Activated naive CD8-positive, alpha-beta T cell treated with anti-CD3 and anti-CD28 coated beads, Interleukin-2, amount 50 U/mL, for 24 hours (primary cell): ENCODE measurements around the gene APBA2.

Experiments
- ATAC-seq: fragments of 150-1000 bp; cut with Tn5 transposase; one replicate; pipeline ENCODE4 v1.10.0; 2021
- DNase-seq: peaks from one replicate; pipeline ENCODE4 v3.0.0; 2021
- H3K27ac Mint-ChIP-seq: one replicate; pipeline ENCODE4 v1.8.0; 2021; ENCODE audit warnings: mild to moderate bottlenecking, mixed read lengths
- H3K27me3 Mint-ChIP-seq: one replicate; pipeline ENCODE4 v1.8.0; 2021; ENCODE audit warnings: mixed read lengths
- H3K36me3 Mint-ChIP-seq: one replicate; pipeline ENCODE4 v1.8.0; 2021; ENCODE audit warnings: low read depth, mixed read lengths
- H3K4me1 Mint-ChIP-seq: one replicate; pipeline ENCODE4 v1.8.0; 2021; ENCODE audit warnings: mixed read lengths
- H3K4me3 Mint-ChIP-seq: one replicate; pipeline ENCODE4 v1.8.0; 2021; ENCODE audit warnings: mild to moderate bottlenecking, moderate library complexity, mixed read lengths
- H3K9me3 Mint-ChIP-seq: one replicate; pipeline ENCODE4 v1.8.0; 2021; ENCODE audit warnings: mixed read lengths

Gene APBA2

GRCh38 chr15:29113336-29114220 lies 227.8 kb downstream of the APBA2 start:
- H3K27ac Mint-ChIP-seq = no peak overlapping the region

GRCh38 chr15:29114221-29115092 lies 228.7 kb downstream of the APBA2 start:
- Mint-ChIP-seq H3K4me1 (peaks cover 9% of the 10 kb centered on the region), H3K9me3 (no peaks in the 10 kb centered on the region), H3K4me3 (peak overlapping the region; percentile 33), H3K36me3 (no peaks in the 10 kb centered on the region), H3K27me3 (peaks cover 2% of the 10 kb centered on the region), H3K27ac (no peak overlapping the region)
- ATAC-seq = no peak
- no peak for DNase-seq

More at GRCh38 chr15:29113336-29114220, 227.8 kb downstream of the APBA2 start:
- Mint-ChIP-seq H3K36me3 (no peaks in the 10 kb centered on the region), H3K4me1 (peaks cover 9% of the 10 kb centered on the region), H3K9me3 (no peaks in the 10 kb centered on the region), H3K27me3 (peaks cover 2% of the 10 kb centered on the region), H3K4me3 (no peak overlapping the region)
- DNase-seq = no peak
- ATAC-seq = no peak

GRCh38 chr15:29115093-29115991 lies 229.6 kb downstream of the APBA2 start:
- H3K4me3 Mint-ChIP-seq = no peak overlapping the region
- no peaks in the 10 kb centered on the region for H3K9me3 Mint-ChIP-seq
- no peaks in the 10 kb centered on the region for H3K36me3 Mint-ChIP-seq
- H3K27me3 Mint-ChIP-seq = peaks cover 2% of the 10 kb centered on the region
- ATAC-seq = no peak
- H3K4me1 Mint-ChIP-seq = peaks cover 9% of the 10 kb centered on the region
- H3K27ac Mint-ChIP-seq = no peak overlapping the region
- DNase-seq = peak; percentile 24

DNA sequence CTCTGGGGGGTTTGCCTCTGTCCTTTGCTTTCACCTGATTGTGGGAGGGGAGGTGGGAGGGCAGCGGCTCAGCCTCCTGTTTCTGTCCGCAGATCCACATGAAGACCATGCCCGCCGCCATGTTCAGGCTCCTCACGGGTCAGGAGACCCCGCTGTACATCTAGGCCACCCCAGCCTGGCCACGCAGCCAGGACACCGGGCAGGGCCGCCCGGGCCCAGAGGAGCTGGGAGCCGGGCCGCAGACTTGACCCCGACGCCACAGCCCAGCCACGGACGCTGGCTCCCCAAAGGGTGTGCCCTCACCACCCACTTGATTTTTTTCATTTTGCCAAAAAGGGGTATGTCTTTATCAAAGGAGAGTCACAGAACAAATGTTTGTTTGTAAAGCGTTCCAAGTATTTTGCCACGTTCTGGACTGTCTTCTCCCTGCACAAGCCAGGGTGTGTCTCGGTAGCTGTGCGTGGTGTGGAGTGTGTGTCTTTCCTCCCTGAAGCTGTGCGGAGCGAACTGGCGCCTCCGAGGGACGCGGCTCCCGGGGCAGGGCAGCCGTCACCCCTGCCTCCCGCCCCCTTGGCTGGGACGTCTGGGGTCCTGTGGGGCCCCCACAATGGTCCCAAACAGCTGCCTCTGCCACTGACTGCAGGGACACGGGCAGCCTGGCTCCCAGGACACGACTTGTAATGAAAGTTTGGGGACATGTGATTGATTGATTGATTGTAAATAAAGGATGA lies 231.4 kb downstream of the APBA2 start:
- ATAC-seq (no peak), DNase-seq (no peak)
- peaks cover 9% of the 10 kb centered on the region for H3K4me1 Mint-ChIP-seq
- peaks cover 2% of the 10 kb centered on the region for H3K27me3 Mint-ChIP-seq
- H3K9me3 Mint-ChIP-seq = no peaks in the 10 kb centered on the region
- no peak overlapping the region for H3K4me3 Mint-ChIP-seq
- H3K36me3 Mint-ChIP-seq = no peaks in the 10 kb centered on the region
- no peak overlapping the region for H3K27ac Mint-ChIP-seq

- H3K4me1 Mint-ChIP-seq = peaks cover 9% of the 10 kb centered on the region
- DNase-seq = no peak
- no peaks in the 10 kb centered on the region for H3K36me3 Mint-ChIP-seq
- no peak for ATAC-seq
- H3K4me3 Mint-ChIP-seq = no peak overlapping the region
- no peaks in the 10 kb centered on the region for H3K9me3 Mint-ChIP-seq
- H3K27me3 Mint-ChIP-seq = peaks cover 2% of the 10 kb centered on the region
- no peak overlapping the region for H3K27ac Mint-ChIP-seq
These were observed 232.0 kb downstream of the APBA2 start for GRCh38 chr15:29117778-29118177.

DNA sequence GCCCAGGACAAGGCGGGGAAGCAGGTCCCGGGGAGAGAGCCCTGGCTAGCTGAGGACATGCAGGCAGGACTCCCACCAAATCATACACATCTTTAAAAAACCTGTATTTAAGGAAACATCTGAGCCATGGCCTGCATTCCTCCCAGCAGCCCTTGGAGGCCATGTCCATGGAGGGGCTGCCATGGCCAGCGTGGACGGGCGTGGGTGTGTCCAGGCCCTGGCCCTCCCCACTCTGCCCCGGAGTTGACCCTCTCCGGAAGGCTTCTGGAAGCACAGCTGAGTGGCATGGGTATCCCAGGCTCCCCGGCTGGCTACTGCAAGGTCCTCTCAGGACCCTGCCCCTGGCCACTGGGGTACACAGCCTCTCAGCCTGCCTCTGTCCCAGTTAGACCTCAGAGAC lies 234.1 kb downstream of the APBA2 start:
- H3K36me3 Mint-ChIP-seq = no peaks in the 10 kb centered on the region
- no peak overlapping the region for H3K4me3 Mint-ChIP-seq
- H3K9me3 Mint-ChIP-seq = no peaks in the 10 kb centered on the region
- peaks cover under 1% of the 10 kb centered on the region for H3K4me1 Mint-ChIP-seq
- ATAC-seq = no peak
- H3K27ac Mint-ChIP-seq = no peak overlapping the region
- no peaks in the 10 kb centered on the region for H3K27me3 Mint-ChIP-seq
- no peak for DNase-seq

GRCh38 chr15:29120593-29121368 lies 235.0 kb downstream of the APBA2 start:
- DNase-seq (no peak), ATAC-seq (no peak)
- H3K27ac Mint-ChIP-seq = no peak overlapping the region
- no peaks in the 10 kb centered on the region for H3K4me1 Mint-ChIP-seq
- no peaks in the 10 kb centered on the region for H3K36me3 Mint-ChIP-seq
- H3K27me3 Mint-ChIP-seq = no peaks in the 10 kb centered on the region
- no peak overlapping the region for H3K4me3 Mint-ChIP-seq
- H3K9me3 Mint-ChIP-seq = no peaks in the 10 kb centered on the region

DNA sequence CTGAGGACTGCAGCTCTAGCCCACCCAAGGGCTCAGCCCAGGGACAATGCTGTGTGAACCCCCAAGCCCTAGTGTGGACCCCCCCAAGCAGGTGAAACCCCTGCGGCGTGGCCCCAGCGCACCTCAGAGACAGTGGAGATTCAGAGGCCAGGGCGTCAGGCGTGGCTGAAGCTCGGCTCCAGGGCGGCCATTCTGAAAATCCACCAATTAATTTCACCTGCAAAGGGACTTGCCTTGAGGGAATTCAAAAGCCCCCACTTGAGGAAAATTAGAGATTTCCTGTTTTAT lies 235.5 kb downstream of the APBA2 start:
- no peaks in the 10 kb centered on the region for H3K36me3 Mint-ChIP-seq
- H3K27ac Mint-ChIP-seq = no peak overlapping the region
- H3K4me3 Mint-ChIP-seq = no peak overlapping the region
- no peak for ATAC-seq
- H3K4me1 Mint-ChIP-seq = no peaks in the 10 kb centered on the region
- no peak for DNase-seq
- H3K9me3 Mint-ChIP-seq = no peaks in the 10 kb centered on the region
- no peaks in the 10 kb centered on the region for H3K27me3 Mint-ChIP-seq

- H3K27ac Mint-ChIP-seq = no peak overlapping the region
- no peak overlapping the region for H3K4me3 Mint-ChIP-seq
- DNase-seq (no peak), ATAC-seq (no peak)
- no peaks in the 10 kb centered on the region for H3K4me1 Mint-ChIP-seq
- H3K9me3 Mint-ChIP-seq = no peaks in the 10 kb centered on the region
- no peaks in the 10 kb centered on the region for H3K27me3 Mint-ChIP-seq
- H3K36me3 Mint-ChIP-seq = no peaks in the 10 kb centered on the region
These were observed 236.1 kb downstream of the APBA2 start for GRCh38 chr15:29121907-29122306.

DNA sequence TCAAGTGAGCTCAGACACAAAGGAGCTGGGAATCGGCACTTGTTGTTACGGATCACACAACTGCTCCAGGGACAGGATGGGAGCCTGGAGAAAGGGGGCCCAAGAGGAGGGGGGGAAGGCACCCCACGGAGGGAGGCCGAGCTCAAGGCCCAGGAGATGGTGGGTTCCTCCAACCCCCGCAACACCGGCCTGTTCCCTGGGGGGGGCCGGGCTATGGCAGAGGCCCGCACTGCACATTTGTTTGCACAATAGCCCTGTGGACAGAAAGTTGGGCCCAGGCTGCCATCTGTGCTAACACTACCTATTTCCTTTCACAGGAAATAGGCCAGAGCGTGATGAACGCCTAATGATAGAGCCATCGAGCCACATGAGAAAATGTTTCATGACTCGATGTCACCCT lies 236.7 kb downstream of the APBA2 start:
- Mint-ChIP-seq H3K4me3 (no peak overlapping the region), H3K4me1 (no peaks in the 10 kb centered on the region), H3K27ac (no peak overlapping the region), H3K36me3 (no peaks in the 10 kb centered on the region), H3K9me3 (no peaks in the 10 kb centered on the region), H3K27me3 (no peaks in the 10 kb centered on the region)
- DNase-seq (no peak), ATAC-seq (no peak)

DNA sequence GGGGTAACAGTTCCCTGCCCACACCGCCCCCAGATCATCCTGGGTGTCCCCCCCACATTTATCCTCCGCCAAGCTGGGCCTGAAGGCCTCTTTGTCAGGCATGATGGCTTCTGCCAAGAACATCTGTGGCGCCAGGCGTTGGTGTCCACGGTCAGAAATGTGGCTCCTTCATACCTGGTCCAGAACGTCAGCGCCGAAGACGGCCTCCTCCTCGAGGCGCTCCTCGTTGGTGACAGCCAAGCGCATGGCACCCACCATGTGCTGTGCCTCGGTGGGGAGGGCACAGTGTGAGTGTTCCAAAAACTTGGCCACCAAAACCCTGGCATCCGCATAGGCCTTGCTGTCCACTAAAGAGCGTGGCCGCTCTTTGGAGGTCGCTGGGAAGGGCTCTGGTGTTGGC lies 237.4 kb downstream of the APBA2 start:
- ATAC-seq = no peak
- H3K27me3 Mint-ChIP-seq = no peaks in the 10 kb centered on the region
- no peak for DNase-seq
- no peak overlapping the region for H3K27ac Mint-ChIP-seq
- H3K36me3 Mint-ChIP-seq = no peaks in the 10 kb centered on the region
- no peaks in the 10 kb centered on the region for H3K9me3 Mint-ChIP-seq
- H3K4me3 Mint-ChIP-seq = no peak overlapping the region
- no peaks in the 10 kb centered on the region for H3K4me1 Mint-ChIP-seq

DNA sequence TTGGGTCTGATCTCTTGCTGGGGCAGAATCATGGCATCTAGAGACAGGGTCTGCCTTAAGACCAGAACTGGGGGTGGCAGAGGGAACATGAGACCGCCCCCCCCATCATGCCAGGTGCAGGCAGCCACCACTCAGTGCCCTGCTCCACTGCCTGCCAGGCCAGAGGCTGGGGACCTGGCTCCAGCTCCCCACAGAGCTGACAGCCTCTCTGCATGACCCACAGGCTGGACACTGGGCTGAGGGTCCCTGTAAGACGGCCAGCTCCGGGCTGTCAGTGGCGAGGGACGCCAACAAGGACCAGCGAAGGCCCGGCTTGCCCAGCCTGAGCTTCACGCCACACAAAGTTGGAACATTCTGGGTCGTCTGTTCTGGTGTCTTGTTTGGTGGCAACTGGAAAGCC lies 238.2 kb downstream of the APBA2 start:
- H3K4me1 Mint-ChIP-seq = no peaks in the 10 kb centered on the region
- H3K36me3 Mint-ChIP-seq = no peaks in the 10 kb centered on the region
- no peaks in the 10 kb centered on the region for H3K9me3 Mint-ChIP-seq
- DNase-seq (no peak), ATAC-seq (no peak)
- H3K4me3 Mint-ChIP-seq = no peak overlapping the region
- no peak overlapping the region for H3K27ac Mint-ChIP-seq
- H3K27me3 Mint-ChIP-seq = no peaks in the 10 kb centered on the region

- Mint-ChIP-seq H3K27me3 (no peaks in the 10 kb centered on the region), H3K4me3 (no peak overlapping the region), H3K36me3 (no peaks in the 10 kb centered on the region), H3K9me3 (no peaks in the 10 kb centered on the region), H3K4me1 (no peaks in the 10 kb centered on the region), H3K27ac (no peak overlapping the region)
- no peak for ATAC-seq
- no peak for DNase-seq
These were observed 239.0 kb downstream of the APBA2 start for GRCh38 chr15:29124581-29125381.
